ENCODE measurements around the gene TTLL7.

- TF ChIP-seq EZH2phosphoT487 (IDR thresholded peaks at IDR 0.05; ENCODE audit: unreplicated experiment) (no peak), CTCF (conservative IDR thresholded peaks at IDR 0.05; ENCODE audit: low read depth in 2 of 2) (no peak), REST (IDR thresholded peaks at IDR 0.05; ENCODE audit: unreplicated experiment) (no peak), POLR2AphosphoS5 (IDR thresholded peaks at IDR 0.05; ENCODE audit: low read depth) (no peak), EZH2 (IDR thresholded peaks at IDR 0.05; ENCODE audit: low read depth, unreplicated experiment) (no peak), CREB1 (CRISPR knock-in tag; IDR thresholded peaks at IDR 0.05; ENCODE audit: low read depth) (no peak), ETS1 (IDR thresholded peaks at IDR 0.05) (no peak)
Measured at GRCh38 chr1:84025966-84026365, 27.0 kb upstream of the TTLL7 start.

Measured in GM23338 (cell line).